ENCODE results near the gene PTGER3. TPM values are rescaled to one million over a fixed set of nuclear protein-coding genes. Genes with fewer than 3 reads are reported as not detected.

PTGER3 gene
- polyA plus RNA-seq, 1 donor (not counting 4 experiments of a cell fraction or from before 2014, with no cell fraction given) = 0.04 TPM

DNA sequence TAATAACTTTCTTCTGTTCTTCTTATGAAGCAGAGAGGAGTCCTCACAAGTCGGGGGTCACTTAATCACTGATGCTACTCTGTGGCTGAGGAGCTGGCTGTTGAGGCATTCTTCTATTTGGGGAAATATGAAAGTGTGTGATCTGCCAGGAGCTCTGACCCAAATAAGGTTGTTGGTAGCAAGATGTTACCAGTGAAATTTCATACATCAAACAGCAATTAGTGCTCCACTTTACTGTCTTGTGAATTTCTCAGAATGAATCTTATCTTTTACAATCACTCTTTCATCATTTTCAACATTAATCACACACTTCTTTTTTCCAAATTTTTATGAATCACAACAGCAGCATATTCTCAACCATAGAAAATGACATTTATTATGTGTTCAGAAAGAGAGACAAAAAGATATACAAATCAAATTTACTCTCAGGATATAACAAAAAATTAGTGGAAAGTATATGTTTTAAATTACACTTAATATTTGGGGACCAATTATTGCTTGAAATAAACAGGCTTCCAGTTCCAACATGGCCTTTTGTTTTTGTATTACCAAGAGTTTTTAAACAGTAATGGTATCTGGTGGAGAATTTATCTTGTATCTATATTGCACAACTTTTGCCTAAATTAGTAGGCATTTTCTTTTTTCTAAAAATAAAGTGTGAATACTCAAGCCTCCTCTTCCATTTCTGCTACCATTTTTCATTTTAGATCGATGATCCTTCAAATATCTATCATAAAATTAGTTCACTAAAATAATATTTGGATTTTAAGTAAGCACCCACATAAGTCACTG is 9.6 kb downstream of the PTGER3 start:
- TF ChIP-seq, protein P1, sequence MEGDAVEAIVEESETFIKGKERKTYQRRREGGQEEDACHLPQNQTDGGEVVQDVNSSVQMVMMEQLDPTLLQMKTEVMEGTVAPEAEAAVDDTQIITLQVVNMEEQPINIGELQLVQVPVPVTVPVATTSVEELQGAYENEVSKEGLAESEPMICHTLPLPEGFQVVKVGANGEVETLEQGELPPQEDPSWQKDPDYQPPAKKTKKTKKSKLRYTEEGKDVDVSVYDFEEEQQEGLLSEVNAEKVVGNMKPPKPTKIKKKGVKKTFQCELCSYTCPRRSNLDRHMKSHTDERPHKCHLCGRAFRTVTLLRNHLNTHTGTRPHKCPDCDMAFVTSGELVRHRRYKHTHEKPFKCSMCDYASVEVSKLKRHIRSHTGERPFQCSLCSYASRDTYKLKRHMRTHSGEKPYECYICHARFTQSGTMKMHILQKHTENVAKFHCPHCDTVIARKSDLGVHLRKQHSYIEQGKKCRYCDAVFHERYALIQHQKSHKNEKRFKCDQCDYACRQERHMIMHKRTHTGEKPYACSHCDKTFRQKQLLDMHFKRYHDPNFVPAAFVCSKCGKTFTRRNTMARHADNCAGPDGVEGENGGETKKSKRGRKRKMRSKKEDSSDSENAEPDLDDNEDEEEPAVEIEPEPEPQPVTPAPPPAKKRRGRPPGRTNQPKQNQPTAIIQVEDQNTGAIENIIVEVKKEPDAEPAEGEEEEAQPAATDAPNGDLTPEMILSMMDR (optimal IDR thresholded peaks at IDR 0.05 in 1 of 3, IDR thresholded peaks at IDR 0.05 in 1 of 3, conservative IDR thresholded peaks at IDR 0.05 in 1 of 3; ENCODE audit: extremely low read depth in 1 of 3, insufficient read depth in 2 of 3, low read length in 3 of 3) = no peak
- TF ChIP-seq EZH2 (IDR thresholded peaks at IDR 0.05; ENCODE audit: low read length) = no peak
- H4K20me1 ChIP-seq (ENCODE audit: control insufficient read depth, extremely low read depth, insufficient read depth, low read length) = no peaks in the 10 kb centered on the region
- dilution Hi-C loops (cut with MboI; ENCODE audit: extremely low pct_ligation_motif_present, low sequenced_read_pairs) = no loop called here
- FAIRE-seq (no peak), DNase-seq (ENCODE audit: low read depth, low spot score) (no peak)
- H3K9me1 ChIP-seq (ENCODE audit: control insufficient read depth, extremely low read depth, insufficient read depth, low read length) = no peaks in the 10 kb centered on the region
- no peak overlapping the region for H2AFZ ChIP-seq (ENCODE audit: control insufficient read depth, low read length)
- H3K27me3 ChIP-seq (ENCODE audit: control insufficient read depth, extremely low read depth, insufficient read depth, low read length) = no peaks in the 10 kb centered on the region
- no peak overlapping the region for H3K4me3 ChIP-seq (ENCODE audit: control insufficient read depth in 2 of 3, extremely low read depth in 1 of 3, insufficient read depth in 2 of 3, low read depth in 1 of 3, low read length in 3 of 3)
- no peaks in the 10 kb centered on the region for H3K9me3 ChIP-seq (ENCODE audit: control insufficient read depth, low read depth, low read length)
- H3K36me3 ChIP-seq (ENCODE audit: control insufficient read depth in 2 of 2, extremely low read depth in 1 of 2, insufficient read depth in 2 of 2, low read length in 2 of 2) = no peaks in the 10 kb centered on the region
- no peak overlapping the region for H3K4me2 ChIP-seq (ENCODE audit: control insufficient read depth, extremely low read depth, insufficient read depth, low read depth, low read length)
- H3K4me1 ChIP-seq (ENCODE audit: control insufficient read depth, extremely low read depth, insufficient read depth, low read length) = no peaks in the 10 kb centered on the region
- H3K9ac ChIP-seq (ENCODE audit: control insufficient read depth, extremely low read depth, insufficient read depth, low read length) = no peak overlapping the region
- H3K79me2 ChIP-seq (ENCODE audit: control insufficient read depth, insufficient read depth, low read length) = no peaks in the 10 kb centered on the region
- no peak overlapping the region for H3K27ac ChIP-seq (ENCODE audit: control insufficient read depth, insufficient read depth, low read length)

DNA sequence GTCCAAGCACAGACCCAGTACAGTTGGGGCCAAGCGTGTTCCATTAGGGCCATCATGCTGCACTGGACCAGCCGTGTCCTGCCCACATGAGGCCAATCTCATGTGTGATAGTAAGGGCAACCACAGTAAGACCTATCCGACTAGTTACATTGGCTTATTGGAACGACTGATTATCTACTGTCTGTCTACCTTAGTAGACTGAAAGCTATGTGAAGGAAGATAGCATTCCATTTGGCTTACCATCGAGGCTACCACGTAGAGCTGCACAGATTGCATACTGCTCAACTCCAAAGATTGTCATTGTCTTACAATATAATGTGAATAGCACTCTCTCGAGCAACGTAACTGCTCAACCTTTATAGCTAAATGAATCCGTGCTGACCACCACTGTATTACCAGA is 10.6 kb downstream of the PTGER3 start:
- dilution Hi-C loops (cut with MboI; ENCODE audit: extremely low pct_ligation_motif_present, low sequenced_read_pairs) = no loop called here
- Histone ChIP-seq H3K9me1 (ENCODE audit: control insufficient read depth, extremely low read depth, insufficient read depth, low read length) (no peaks in the 10 kb centered on the region), H3K9ac (ENCODE audit: control insufficient read depth, extremely low read depth, insufficient read depth, low read length) (no peak overlapping the region), H3K9me3 (ENCODE audit: control insufficient read depth, low read depth, low read length) (no peaks in the 10 kb centered on the region), H3K36me3 (ENCODE audit: control insufficient read depth in 2 of 2, extremely low read depth in 1 of 2, insufficient read depth in 2 of 2, low read length in 2 of 2) (no peaks in the 10 kb centered on the region), H3K79me2 (ENCODE audit: control insufficient read depth, insufficient read depth, low read length) (no peaks in the 10 kb centered on the region), H2AFZ (ENCODE audit: control insufficient read depth, low read length) (no peak overlapping the region), H4K20me1 (ENCODE audit: control insufficient read depth, extremely low read depth, insufficient read depth, low read length) (no peaks in the 10 kb centered on the region), H3K4me1 (ENCODE audit: control insufficient read depth, extremely low read depth, insufficient read depth, low read length) (no peaks in the 10 kb centered on the region), H3K4me3 (ENCODE audit: control insufficient read depth in 2 of 3, extremely low read depth in 1 of 3, insufficient read depth in 2 of 3, low read depth in 1 of 3, low read length in 3 of 3) (no peak overlapping the region), H3K4me2 (ENCODE audit: control insufficient read depth, extremely low read depth, insufficient read depth, low read depth, low read length) (no peak overlapping the region), H3K27me3 (ENCODE audit: control insufficient read depth, extremely low read depth, insufficient read depth, low read length) (no peaks in the 10 kb centered on the region), H3K27ac (ENCODE audit: control insufficient read depth, insufficient read depth, low read length) (no peak overlapping the region)
- no peak for TF ChIP-seq EZH2 (IDR thresholded peaks at IDR 0.05; ENCODE audit: low read length)
- TF ChIP-seq, protein P1 (optimal IDR thresholded peaks at IDR 0.05 in 1 of 3, IDR thresholded peaks at IDR 0.05 in 1 of 3, conservative IDR thresholded peaks at IDR 0.05 in 1 of 3; ENCODE audit: extremely low read depth in 1 of 3, insufficient read depth in 2 of 3, low read length in 3 of 3) = no peak
- FAIRE-seq = no peak
- DNase-seq (ENCODE audit: low read depth, low spot score) = no peak
